Midbrain (tissue), 1 donor: ENCODE results near the gene IFT122.
"Not testable (repeated sequence)": the region's sequence is repeated elsewhere in the genome, so short reads cannot be mapped to it uniquely, and the experiment has no call there.

Experiments used
- DNase-seq: peaks from one replicate; lab custom pipeline; 2025; lab: John Stamatoyannopoulos, UW

Gene IFT122

DNA sequence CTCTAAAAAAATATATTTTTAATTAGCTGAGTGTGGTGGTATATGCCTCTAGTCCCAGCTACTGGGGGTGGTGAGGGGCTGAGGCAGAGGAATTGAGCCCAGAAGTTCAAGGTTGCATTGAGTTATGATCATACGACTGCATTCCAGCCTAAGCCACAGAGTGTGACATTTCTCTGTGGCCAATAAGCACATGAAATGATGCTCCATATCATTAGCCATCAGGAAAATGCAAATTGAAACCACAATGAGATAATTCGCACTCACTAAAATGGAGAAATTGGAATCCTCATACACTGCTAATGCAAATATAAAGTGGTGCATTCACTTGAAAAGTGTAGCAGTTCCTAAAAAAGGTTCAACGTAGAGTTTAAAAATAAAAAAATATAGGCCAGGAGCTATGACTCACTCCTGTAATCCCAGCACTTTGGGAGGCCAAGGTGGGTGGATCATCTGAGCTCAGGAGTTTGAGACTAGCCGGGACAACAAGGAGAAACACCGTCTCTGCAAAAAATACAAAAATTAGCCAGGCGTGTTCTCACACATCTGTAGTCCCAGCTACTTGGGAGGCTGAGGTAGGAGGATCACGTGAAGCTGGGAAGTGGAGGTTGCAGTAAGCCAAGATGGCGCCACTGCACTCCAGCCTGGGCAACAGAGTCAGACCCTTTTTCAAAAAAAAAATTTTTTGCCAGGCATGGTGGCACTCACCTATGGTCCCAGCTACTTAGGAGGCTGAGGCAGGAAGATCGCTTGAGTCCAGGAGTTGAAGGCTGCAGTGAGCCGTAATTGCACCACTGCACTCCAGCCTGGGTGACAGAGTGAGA, 35.2 kb downstream of the IFT122 start:
- DNase-seq, result no peak

DNA sequence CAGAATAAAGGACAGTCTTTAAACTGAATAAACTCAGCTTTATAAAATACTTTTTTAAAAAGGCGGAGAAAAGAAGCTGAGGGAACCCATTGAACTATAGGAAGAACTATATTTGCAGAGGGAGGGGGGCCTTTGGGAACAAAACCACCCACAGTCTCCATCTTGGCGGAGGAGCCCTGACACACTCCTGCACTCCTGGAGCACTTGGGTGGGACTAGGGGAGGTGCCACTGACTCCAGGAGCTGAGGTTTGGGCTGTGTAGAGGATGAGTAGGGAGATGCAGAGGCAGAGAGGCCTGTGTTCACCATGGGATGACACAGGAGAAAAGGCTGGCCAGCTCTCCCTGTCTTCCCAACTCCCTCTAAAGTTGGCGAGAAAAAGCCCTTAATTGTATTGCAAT, 35.8 kb downstream of the IFT122 start:
- DNase-seq, result no peak

DNA sequence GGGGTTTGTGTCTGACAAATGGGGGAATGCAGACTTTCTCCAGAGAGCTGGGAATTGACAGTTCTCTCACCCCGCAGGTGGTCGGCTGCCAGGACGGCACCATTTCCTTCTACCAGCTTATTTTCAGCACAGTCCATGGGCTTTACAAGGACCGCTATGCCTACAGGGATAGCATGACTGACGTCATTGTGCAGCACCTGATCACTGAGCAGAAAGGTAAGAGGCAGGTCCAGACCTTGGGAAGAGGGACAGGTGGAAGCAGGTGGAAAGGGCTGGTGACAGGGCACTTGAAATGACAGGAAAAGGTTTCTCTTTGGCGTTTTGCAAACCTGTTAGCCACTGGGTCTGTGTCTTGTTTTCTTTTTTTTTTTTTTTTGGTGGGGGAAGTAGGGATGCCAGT, 36.6 kb downstream of the IFT122 start:
- no peak for DNase-seq

DNA sequence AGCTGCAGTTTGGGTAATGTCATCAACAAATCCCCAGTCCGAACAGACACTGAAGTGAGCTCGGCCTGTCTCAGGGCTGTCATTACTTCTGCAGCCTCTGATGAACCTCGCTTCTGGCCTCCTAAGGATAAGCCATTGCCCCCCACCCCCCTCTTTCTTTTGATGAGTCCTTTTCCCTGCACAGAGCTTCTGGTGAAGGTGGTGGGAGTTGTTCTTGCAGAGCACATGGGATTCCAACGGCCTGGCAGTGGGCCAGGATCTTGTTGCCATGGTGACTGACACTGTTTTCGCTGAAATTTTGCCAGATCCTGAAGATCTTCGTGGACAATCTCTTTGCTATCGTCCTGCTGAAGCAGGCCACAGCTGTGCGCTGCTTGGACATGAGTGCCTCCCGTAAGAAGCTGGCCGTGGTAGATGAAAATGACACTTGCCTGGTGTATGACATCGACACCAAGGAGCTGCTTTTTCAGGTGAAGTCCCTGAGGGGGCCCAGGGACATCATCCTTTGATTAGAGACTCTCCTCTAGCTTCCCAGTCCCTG, 41.3 kb downstream of the IFT122 start:
- DNase-seq, result not testable (repeated sequence)

DNA sequence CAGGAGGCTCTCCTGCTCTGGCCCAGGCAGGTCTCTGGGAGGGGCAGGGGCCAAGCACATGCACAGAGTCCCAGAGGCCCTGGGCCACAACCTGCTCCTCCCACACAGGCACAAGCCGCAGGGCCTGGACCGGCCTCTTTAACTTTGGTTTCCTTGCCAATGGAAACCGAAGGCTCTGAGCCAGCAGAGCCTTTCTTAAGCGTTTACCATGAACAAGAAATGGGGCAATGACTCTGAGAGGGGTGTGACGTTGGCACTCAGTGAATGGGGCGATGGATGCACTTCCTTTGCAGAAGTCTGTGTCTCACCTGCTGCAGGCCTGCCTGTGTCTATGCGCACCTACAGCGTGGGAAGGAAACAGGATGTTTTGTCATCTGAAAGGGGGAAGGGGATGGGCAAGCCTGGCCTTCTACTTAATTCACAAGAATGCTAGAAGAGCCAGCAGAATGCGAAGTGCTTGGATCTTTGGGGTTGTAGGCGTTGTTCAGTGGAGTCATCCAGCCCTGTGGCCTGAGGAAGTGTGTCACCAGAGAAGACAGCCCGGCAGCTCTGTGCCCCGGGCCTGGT, 41.8 kb downstream of the IFT122 start:
- peak; percentile 24 for DNase-seq

DNA sequence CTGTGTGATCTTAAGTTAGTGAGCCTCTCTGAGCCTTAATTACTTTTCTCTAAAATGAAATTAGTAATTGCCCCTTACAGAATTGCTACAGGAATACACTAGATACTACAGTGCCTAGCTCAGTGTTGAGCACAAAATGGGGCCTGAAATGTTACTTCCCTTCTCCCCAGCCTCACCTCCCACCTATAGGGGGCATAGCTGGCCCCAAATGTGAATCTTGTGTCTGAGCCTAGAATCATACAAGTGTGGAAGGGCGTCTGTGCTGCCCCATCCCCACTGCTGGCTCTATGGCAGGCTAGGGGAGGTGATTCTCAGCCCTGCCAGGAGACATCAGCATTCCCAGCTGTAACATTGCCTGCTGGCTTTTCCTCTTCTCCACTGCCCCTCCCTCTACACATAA, 42.7 kb downstream of the IFT122 start:
- DNase-seq, result no peak

DNA sequence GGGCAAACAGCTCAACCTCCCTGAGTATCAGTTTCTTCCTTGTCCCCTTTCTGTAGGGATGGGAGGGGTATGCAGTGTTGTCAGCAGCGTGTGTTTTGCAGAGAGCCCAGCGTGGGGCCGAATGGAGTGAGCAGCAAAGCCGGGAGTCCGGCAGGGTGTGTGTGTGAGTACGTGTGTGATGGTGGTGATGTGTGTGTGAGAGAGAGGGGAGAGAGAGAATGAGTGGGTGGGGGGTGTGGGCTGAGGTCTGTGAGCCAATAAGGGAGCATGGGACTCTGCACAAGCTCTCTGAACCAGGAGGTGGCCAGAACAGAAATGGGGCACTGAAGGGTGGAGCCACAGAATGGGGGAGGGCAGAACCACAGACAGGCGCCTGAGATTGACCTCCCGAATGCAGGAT, 43.8 kb downstream of the IFT122 start:
- no peak for DNase-seq

DNA sequence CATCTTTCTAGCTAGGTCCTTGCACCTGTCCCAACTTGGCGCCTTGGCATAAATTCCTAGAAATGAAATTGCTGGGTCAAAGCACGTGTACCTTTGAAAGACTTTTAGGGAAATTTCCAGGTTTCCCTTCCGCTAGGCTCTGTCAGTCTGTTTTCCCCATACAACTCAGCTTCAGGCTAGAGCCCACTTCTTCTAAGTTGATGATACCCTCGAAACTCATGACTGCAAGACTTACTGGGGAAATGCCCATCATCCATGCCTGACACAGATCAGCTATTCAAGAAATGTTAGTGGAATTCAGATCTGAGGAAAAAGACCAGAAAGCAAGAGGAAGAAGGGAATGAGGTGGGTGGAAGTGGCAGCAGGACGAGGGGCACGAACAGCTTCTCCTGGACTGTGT, 45.1 kb downstream of the IFT122 start:
- DNase-seq, result not testable (repeated sequence)

DNA sequence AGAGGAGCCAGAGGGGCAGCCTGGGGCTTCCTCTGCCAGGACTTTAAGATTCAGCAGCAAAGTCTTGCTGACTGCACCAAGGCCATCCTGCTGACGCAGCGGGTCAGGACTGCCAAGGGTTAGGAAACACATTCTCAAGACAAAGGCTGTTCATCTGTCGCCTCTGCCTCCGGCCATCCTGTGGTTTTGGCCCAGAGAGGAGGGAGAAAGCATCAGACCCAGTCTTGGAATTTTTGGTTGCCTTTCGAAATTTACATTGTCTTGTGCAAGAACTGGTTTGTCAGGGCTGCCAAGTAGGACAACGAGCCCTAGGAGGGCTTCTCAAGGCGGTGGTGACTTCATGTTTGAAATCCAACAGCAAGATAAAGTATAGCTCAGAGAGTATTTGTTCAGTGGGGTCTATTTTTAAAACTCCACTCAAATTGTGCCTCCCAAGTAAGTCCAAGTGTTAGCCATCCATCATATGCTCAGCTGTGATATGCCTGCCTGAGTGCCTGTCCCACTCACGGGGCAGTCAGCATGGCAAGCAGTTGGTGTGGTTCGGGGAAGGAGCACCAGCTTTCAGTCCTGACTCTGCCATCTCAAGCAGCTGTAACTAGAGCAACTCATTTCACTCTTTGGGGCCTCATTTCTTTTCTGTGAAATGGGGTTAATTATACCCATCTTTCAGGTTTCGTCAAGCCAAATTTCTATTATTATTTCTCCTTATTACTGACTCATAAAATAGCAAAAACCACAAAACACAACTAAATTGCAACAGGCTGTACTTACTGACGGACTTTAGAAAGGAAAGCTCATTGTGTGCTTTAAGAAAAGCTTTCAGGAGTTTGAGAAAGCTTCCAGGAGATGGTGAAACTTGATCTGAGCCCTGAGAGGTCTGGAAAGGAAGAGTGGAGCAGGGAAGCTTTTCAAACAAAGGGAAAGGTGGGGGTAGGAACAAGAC, 46.0 kb downstream of the IFT122 start:
- peak; percentile 61 for DNase-seq

DNA sequence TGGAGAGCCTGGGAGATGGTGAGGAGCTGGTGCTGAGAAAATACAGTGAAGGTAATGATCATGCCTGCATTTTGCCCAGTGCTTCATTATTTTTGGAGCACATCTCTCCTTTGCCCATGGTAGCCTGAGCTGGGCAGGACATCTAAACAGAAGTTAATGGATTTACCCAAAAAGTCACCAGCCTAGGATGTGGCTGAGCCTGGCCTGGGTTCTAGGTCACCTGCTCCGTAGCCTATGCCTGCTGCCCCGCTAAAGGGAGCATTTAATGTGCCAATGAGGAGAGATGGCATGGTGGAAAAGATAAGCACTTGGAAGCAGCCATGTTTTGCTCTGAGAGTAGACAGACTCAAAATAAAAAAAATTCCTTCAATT, 46.6 kb downstream of the IFT122 start:
- DNase-seq, result no peak

DNA sequence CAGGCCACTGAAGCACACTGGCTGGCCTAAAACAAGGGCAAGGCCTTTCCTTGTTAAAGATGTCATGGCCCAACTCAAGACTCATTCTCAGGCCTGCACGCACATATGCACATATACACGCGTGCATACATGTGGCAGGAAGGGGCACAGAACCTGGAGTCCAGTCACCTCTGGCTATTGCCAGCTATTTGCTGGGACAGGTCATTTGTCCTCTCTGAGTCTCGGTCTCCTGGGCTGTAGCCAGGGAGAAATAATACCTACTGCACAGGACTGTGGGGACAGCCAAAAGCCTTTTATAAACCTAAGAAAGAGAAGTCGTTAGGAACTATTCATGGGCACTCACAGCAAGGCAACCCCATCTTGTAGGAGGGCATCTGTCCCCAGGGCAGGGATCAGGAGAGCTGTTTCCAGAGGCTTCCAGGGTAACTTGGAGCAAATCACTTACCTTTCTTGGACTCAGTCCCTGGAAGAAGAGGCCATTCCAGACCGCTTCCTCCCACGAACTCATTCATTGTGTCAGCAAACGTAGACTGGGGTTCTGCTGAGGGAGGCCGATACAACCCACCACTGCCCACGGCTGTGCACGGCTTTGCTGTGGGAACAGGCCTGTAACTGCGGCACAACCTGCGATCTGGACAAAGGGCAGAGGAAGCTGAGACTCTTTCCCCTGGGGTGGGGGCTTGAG, 47.3 kb downstream of the IFT122 start:
- DNase-seq, result no peak

DNA sequence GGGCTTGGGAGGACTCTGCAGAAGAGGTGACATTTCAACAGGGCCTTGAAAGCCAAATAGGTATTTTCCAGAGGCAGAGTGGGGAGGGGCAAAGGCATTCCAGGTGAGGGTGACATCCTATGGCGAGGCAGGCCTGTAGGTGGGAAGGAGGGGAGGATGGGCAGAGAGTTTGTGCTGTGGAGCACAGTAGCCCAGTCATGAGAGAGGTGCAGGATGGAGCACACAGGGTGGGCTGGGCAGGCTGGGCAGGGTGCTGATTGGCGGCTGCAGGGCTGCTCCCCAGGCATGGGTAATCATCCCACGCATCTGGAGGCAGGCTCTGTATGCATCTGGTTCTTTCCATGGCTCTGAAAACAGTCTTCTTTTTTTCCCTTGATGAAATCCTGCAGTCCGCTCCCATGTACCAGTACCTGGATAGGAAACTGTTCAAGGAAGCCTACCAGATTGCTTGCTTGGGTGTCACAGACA, 47.9 kb downstream of the IFT122 start:
- DNase-seq, result not testable (repeated sequence)

DNA sequence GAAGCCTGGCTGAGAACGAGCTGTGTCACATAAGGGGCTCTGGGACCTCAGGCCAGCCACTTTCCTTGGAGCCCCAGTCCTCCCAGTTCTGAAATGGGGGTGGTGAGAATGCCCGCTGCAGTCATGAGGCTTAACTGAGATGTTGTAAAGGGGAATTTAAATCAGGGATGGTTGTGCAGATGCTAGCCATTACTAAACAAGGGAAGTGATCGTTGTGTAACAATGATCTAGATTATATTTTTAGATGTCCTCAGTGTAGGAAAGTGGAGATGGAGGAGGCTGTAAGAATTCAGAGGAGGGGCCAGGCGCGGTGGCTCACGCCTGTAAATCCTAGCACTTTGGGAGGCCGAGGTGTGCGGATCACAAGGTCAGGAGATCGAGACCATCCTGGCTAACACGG, 49.2 kb downstream of the IFT122 start:
- not testable (repeated sequence) for DNase-seq

DNA sequence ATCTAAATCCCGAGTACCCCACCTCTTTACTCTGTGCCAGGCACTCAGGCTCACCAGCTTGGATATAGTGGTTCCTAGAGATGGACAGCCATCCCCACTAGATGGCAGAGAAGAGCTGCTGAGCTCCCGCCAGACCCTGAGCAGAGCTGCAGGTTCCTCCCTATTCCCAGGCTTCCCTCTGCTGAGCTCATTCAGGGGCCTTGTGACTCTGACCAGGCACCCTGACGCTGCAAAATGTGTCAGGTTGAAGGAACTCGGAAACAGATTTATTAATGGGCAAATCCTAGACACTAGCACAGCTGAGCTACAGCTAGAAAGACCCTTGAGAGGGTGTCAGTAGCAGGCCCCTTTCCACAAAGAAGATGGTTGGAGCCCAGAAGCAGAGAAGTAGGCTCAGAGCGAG, 50.2 kb downstream of the IFT122 start:
- peak; percentile 90 for DNase-seq

DNA sequence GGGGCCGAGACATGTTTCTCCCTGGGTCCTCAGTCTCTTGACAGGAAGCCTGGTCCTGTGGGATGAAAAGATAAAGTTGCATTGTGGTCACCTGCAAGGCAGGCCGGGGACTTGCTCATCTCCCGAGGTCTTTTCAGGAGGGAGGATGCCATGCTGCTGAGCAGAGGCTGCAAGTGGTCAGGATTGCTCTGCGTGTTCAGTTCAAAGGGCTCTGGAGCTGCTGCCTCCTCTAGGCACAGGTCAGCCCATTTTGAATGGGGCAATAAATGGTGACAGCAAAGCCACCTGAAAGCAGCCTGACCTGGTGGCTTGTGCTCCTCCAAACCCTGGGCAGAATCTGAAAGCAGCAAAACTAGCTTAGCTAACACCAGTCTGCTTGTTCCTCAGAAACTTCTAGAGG, 51.1 kb downstream of the IFT122 start:
- not testable (repeated sequence) for DNase-seq

DNA sequence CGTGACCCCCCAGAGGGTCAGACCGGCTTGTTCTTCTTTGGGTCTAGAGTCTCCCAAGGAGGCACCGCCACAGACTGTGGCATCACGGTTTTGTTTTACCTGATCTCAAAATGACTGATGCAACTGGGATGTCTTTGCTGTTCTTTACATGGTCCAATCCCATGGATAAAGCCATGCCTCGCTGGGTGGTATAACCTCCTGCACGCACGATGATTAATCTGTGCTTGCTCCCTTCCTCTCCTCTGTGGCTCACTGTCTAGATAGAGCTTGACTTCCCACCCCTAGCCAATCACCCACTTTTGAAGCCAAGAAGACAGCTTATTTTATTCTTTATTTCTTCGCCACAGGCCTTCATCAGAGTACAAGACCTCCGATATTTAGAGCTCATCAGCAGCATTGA, 51.8 kb downstream of the IFT122 start:
- no peak for DNase-seq

DNA sequence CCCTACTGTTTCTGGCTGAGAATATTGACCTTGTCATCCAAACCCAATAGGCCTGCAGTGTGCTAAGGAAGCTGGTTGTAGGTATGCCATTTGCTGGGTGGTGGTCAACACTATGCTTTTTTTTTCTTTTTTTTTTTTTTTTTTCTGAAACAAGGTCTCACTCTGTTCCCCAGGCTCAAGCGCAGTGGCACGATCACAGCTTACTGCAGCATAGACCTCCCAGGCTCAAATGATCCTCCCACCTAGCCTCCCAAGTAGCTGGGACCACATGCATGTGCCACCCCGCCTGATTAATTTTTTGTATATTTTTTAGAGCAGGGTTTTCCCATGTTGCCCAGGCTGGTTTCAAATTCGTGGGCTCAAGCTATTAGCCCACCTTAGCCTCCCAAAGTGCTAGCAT, 52.7 kb downstream of the IFT122 start:
- no peak for DNase-seq

DNA sequence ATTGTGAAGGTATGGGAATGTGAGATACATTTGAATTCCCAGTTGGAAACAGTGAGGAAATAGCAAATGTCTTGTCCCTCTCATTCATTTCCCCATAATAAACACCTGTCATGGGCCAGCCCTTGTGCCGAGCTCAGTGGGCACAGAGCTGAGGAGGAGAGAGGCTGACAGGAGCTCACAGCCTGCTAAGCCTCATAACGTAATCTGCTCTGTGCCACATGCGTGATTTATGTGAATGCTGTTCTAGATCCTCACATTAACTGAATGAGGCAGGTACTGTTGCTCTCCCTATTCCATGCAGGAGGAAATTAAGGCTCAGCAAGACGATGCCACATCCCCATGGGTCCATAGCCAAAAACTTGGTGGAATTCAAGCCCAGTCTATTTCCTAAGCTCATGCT, 53.2 kb downstream of the IFT122 start:
- no peak for DNase-seq

DNA sequence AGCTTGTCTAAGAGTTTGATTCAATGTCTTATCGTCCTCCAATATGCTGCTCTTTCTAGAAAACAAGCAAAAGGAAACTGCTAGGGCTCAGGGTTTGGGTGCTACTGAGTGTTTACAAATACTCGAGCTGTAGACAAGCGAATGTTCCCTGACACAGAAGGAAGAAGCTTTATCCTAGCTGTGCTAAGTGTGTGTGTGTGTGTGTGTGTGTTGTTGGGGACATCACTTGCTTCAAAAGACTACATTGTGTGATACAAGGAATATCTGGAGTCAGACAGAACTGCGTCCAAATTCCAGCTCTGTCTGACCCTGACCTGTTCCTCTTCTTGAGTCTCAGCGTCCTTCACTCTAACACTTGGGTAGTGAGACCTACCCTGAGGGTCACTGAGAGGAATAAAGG, 54.5 kb downstream of the IFT122 start:
- not testable (repeated sequence) for DNase-seq

DNA sequence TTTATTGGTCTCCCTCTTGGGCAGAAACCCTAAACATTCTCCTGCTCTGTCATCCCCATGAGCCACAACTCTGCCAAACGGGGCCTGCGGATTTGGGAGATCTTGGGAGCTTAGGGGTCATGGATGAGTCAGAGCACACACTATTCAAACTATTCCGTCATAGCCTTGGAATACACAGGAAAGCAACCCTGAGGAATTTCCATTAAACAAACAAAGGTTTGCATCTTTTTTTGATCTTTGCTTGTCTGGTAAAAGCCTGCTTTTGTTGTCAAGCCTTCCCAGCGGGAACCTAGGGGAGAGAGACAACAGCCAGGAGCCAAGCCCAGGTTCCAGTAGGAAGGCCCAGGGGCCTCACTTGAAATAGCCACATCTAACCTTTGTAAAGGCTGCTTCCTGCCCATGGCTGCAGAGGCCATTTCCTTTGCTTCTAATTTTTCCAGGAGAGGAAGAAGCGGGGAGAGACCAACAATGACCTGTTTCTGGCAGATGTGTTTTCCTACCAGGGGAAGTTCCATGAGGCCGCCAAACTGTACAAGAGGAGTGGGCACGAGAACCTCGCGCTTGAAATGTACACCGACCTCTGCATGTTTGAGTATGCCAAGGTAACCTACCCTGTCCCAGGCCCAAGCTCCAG, 55.1 kb downstream of the IFT122 start:
- DNase-seq, result not testable (repeated sequence)

DNA sequence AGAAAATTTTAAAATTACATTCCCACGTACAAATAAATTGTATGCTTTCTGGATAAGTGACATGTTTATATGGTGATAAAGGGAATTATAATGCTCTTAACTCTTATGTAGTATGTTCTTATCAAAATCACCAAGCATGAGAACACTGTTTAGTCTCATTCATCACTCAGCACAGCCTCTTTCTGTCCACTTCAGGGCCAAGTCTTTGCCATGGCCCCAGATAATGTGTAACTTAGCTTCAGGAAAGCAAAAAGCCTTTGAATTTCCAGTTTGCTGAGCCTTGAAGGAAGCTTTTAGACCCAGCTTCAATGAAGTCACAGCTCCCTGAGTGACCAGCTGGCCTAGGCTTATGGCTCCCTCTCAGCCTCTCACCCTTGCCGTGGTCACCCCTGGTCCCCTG, 57.9 kb downstream of the IFT122 start:
- DNase-seq, result not testable (repeated sequence)
